Keratinocyte (primary cell): ENCODE measurements around the gene CCR9.

Experiments
- CTCF ChIP-seq, 3 experiments: IDR thresholded peaks in 1 of 3; conservative IDR thresholded peaks in 1 of 3; optimal IDR thresholded peaks in 1 of 3; 2 replicates in 2 of 3; 3 replicates in 1 of 3; pipeline versions ENCODE3 to v1.5.1; 2011; ENCODE audit warnings: low read length in 3 of 3, mild to moderate bottlenecking in 3 of 3, moderate library complexity in 2 of 3, control low read depth in 1 of 3, inconsistent platforms in 1 of 3; ENCODE audit not compliant: insufficient read depth in 2 of 3; ENCODE audit errors: extremely low read depth in 1 of 3
- EZH2 ChIP-seq: IDR thresholded peaks from one replicate; pipeline ENCODE4 v1.6.1; 2012; ENCODE audit warnings: inconsistent platforms, mild to moderate bottlenecking, low read length, moderate library complexity

DNA sequence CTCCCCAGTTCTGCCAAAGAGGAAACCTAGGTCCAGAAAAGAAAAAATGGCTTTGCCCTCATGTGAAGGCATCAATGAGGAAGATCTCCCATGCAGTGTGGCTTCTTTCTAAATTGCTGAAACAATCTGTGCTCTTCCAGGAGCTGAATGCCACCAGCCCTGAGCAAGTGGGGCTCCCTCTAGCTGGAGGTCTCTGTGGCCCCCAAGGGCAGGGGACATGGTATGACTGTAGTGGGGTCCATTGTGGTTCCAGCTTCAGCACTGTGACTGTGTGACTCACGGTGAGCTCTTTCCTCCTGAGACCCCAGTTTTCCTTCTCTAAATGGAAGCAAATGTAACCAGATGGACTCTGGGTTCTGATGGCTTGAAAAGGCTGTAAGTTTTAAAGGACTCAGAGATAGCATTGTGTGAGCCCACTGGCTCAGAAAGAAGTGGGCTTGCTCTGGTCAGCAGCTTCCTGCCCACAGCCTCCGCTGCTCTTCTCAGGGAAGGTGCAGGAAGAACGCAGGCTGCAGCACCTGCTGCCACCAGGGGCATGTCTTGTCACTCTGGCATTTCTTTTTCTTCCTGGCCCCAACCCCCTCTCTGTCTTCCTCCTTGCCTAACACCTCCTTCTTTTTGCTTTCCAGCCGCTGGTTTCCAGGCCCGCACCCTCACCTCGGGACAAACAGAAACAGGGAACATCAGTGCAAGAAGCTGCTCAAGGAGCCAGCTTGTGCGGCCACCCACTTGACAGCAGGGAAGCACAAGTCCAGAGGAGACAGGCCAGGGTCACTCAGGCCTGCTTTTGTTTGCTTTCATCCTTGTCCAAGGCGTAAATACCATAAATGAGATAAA, 51.1 kb downstream of the CCR9 start:
- TF ChIP-seq CTCF (optimal IDR thresholded peaks at IDR 0.05 in 1 of 3, IDR thresholded peaks at IDR 0.05 in 1 of 3, conservative IDR thresholded peaks at IDR 0.05 in 1 of 3; ENCODE audit: extremely low read depth in 1 of 3, insufficient read depth in 2 of 3, low read length in 3 of 3) (no peak), EZH2 (no peak)
